Parathyroid adenoma (tissue), 2 donors: Measurements from ENCODE around the gene POLD1.
"Not testable (repeated sequence)": the region's sequence is repeated elsewhere in the genome, so short reads cannot be mapped to it uniquely, and the experiment has no call there.

Experiments used
- H2AFZ ChIP-seq: fragments of 300-600 bp; sonication (generic); one replicate; pipeline ENCODE4 v1.7.0; 2017; ENCODE audit warnings: antibody characterized with exemption, mild to moderate bottlenecking
- H3K27ac ChIP-seq: fragments of 300-600 bp; sonication (generic); one replicate; pipeline ENCODE4 v1.7.0; 2017
- H3K27me3 ChIP-seq: fragments of 300-600 bp; sonication (generic); one replicate; pipeline ENCODE4 v1.7.0; 2017; ENCODE audit warnings: low read length; ENCODE audit not compliant: control insufficient read depth, insufficient read depth
- H3K36me3 ChIP-seq: fragments of 300-600 bp; sonication (generic); one replicate; pipeline ENCODE4 v1.7.0; 2017; ENCODE audit warnings: low read length; ENCODE audit not compliant: control insufficient read depth, insufficient read depth
- H3K4me1 ChIP-seq: fragments of 300-600 bp; sonication (generic); one replicate; pipeline ENCODE4 v1.7.0; 2017; ENCODE audit warnings: control low read depth
- H3K4me2 ChIP-seq: fragments of 300-600 bp; sonication (generic); one replicate; pipeline ENCODE4 v1.7.0; 2017; ENCODE audit warnings: low read length
- H3K4me3 ChIP-seq: fragments of 300-600 bp; sonication (generic); one replicate; pipeline ENCODE4 v1.7.0; 2017; ENCODE audit warnings: low read depth, low read length
- H3K79me2 ChIP-seq: fragments of 300-600 bp; sonication (generic); one replicate; pipeline ENCODE4 v1.7.0; 2017; ENCODE audit warnings: control low read depth
- H3K9ac ChIP-seq: fragments of 300-600 bp; sonication (generic); one replicate; pipeline ENCODE4 v1.7.0; 2017; ENCODE audit warnings: mild to moderate bottlenecking
- H3K9me3 ChIP-seq: fragments of 300-600 bp; sonication (generic); one replicate; pipeline ENCODE4 v1.7.0; 2017; ENCODE audit warnings: low read length; ENCODE audit not compliant: control insufficient read depth
- TF ChIP-seq, protein P1 (sequence below): fragments of 300-600 bp; sonication (generic); IDR thresholded peaks from one replicate; pipeline ENCODE4 v1.7.0; 2017; ENCODE audit warnings: antibody characterized with exemption, mild to moderate bottlenecking
- donor health status: primary hyperparathyroidism.

POLD1 gene

DNA sequence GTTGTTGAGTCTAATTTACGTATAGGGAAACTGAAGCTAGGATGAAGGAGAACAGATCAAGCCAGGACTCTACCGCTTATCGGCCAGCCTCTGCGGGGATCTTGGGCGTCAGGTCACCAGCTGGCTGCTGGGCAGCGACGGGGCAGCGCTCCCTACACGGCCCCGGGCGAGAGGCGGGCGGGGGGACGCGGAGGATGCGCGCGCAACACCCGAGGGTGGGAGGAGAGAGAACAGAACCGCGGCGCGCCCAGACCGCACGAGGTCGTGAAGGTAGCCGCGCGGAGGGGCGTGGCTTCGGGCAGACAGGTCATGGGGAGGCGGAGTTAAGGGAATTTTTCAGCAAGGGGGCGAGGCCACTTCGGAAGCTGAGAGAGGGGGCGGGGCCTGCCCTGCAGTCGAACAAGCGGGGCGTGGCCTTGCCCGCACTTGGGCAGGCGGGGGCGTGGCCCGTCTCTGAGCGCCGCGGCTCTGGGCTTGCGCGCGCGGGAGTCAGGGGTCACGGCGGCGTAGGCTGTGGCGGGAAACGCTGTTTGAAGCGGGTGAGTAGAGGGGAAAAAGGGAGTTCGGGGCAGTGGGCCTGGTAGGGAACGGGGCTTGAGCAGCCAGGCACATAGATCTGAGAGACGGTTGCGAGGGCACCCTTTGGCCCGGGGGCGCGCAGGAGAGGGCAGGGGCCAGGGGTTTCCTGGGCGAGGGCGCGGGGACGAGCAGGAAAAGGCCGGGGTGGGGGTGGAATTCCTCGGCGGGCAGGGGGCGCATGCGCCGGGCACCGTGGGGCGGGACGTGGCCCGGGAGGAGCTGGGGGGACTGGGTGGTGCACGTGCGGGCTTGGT lies at the start of gene POLD1:
Gene POLD1 (plus strand): TSS at position 496 of the 833 bp plus-strand sequence. CDS start 14,505 bp downstream, outside the sequence.
- Histone ChIP-seq H3K79me2 (no peaks in the 10 kb centered on the region), H3K9ac (no peak within 1 kb of the TSS), H3K4me3 (peak within 1 kb of the TSS; percentile 74), H3K27ac (peak within 1 kb of the TSS; percentile 85), H3K27me3 (no peaks in the 10 kb centered on the region), H3K9me3 (no peaks in the 10 kb centered on the region), H3K36me3 (no peaks in the 10 kb centered on the region), H3K4me2 (peak within 1 kb of the TSS; percentile 73), H3K4me1 (peaks cover 6% of the 10 kb centered on the region), H2AFZ (peak within 1 kb of the TSS; percentile 85)
- TF ChIP-seq, protein P1, sequence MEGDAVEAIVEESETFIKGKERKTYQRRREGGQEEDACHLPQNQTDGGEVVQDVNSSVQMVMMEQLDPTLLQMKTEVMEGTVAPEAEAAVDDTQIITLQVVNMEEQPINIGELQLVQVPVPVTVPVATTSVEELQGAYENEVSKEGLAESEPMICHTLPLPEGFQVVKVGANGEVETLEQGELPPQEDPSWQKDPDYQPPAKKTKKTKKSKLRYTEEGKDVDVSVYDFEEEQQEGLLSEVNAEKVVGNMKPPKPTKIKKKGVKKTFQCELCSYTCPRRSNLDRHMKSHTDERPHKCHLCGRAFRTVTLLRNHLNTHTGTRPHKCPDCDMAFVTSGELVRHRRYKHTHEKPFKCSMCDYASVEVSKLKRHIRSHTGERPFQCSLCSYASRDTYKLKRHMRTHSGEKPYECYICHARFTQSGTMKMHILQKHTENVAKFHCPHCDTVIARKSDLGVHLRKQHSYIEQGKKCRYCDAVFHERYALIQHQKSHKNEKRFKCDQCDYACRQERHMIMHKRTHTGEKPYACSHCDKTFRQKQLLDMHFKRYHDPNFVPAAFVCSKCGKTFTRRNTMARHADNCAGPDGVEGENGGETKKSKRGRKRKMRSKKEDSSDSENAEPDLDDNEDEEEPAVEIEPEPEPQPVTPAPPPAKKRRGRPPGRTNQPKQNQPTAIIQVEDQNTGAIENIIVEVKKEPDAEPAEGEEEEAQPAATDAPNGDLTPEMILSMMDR: no peak

DNA sequence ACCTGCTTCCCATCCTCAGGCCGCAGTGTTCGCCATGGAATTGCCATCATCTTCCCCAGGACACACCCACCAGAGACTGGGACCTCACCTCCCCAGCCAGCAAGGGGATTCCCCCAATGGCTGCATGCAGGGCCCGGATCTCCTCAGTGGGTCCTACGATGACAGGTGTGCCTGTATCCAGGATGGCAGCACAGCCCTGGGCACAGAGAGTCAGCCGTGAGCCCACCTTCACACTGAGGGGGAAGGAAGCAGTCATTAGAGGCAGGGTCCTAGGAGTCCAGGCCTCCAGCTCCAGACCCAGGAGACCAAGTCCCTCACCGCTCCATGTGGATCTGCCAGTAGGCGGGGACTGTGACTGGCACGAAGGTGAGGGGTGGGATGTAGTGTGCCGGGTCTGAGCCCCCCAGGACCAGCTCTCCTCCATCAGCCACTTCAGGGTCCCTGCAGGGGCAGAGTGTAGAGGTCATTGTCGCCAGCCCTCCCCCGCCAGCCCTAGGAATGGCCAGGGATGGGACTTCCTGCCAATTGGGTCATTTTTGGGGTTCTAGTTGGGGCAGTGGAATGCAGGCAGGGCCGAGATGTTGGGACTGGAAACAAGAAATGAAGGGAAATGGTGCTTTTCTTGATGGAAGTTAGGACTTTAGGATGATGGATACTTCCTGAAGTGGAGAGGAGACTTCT lies 49.3 kb upstream of the POLD1 start:
- Histone ChIP-seq H3K4me2 (no peak overlapping the region), H3K27me3 (no peaks in the 10 kb centered on the region), H3K27ac (no peak overlapping the region), H2AFZ (no peak overlapping the region), H3K4me3 (no peak overlapping the region), H3K9me3 (no peaks in the 10 kb centered on the region), H3K36me3 (no peaks in the 10 kb centered on the region), H3K79me2 (peaks cover 3% of the 10 kb centered on the region), H3K9ac (no peak overlapping the region), H3K4me1 (peaks cover 11% of the 10 kb centered on the region)
- TF ChIP-seq, protein P1: no peak

DNA sequence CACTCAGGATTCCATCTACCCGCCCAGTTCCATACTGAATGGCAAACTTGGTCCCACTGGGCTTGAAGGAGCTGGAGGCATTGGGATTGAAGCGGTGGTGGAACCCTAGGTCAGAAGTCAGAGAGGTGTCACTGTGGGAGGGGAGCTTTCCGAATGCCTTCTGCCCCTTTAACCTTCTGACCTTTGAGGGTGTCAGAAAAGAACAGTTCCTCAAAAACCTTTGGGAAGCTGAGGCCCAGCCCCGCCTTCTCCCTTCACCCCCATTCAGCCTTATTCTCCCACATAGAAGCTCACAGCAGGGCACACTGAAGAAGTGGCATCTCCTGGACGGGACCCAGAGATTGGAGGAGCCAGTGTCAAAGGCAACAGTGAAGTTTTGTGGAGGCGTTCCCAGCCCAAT lies 47.1 kb upstream of the POLD1 start:
- H2AFZ ChIP-seq, H3K4me1 ChIP-seq, H3K79me2 ChIP-seq, H3K27ac ChIP-seq, H3K4me3 ChIP-seq, H3K9me3 ChIP-seq, H3K4me2 ChIP-seq, H3K9ac ChIP-seq, H3K27me3 ChIP-seq, H3K36me3 ChIP-seq: not testable (repeated sequence)

DNA sequence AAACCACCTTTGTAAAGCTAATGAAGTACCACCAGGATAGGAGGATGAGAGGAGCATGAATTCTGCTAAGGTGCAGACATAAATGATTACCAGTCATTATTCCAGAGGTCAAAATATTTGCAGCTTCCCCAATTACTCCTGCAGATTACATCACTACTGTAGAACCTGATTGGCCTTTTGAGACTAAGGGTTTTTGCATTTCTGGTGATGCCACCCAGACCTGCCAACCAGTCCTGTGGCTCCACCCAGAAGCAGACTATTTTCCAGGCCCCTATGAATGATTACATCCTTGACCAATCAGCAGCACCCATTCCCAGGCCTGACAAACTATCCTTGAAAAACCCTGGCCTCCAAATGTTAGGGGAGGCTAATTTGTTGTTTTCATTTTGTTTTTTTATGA lies 43.8 kb upstream of the POLD1 start:
- no peaks in the 10 kb centered on the region for H3K36me3 ChIP-seq
- H3K9ac ChIP-seq: no peak overlapping the region
- H2AFZ ChIP-seq: no peak overlapping the region
- no peak overlapping the region for H3K27ac ChIP-seq
- no peaks in the 10 kb centered on the region for H3K4me1 ChIP-seq
- H3K4me3 ChIP-seq: no peak overlapping the region
- no peaks in the 10 kb centered on the region for H3K79me2 ChIP-seq
- H3K27me3 ChIP-seq: no peaks in the 10 kb centered on the region
- H3K9me3 ChIP-seq: no peaks in the 10 kb centered on the region
- H3K4me2 ChIP-seq: no peak overlapping the region
- TF ChIP-seq, protein P1: no peak

DNA sequence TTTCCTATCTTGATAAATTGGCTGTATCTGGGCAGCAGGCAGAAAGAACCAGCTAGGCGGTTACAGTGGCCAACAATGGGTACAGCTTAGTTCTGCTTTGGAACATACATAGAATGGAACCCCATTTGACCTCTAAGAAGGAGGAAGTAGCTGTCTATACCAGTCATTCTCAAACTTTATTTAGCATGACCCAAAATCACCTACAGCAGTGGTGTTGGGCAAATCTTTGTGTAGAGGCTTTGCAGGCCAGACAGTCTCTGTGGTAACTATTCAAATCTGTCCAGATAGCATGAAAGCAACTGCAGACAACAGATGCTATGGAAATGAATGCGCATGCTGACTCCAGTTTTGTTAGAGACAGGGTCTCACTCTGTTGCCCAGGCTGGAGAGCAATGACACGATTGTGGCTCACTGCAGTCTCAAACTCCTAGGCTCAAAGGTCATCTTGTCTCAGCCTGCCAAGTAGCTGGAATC lies 43.0 kb upstream of the POLD1 start:
- no peak overlapping the region for H3K9ac ChIP-seq
- no peaks in the 10 kb centered on the region for H3K9me3 ChIP-seq
- TF ChIP-seq, protein P1: no peak
- no peak overlapping the region for H3K4me3 ChIP-seq
- no peak overlapping the region for H3K4me2 ChIP-seq
- H3K36me3 ChIP-seq: no peaks in the 10 kb centered on the region
- no peaks in the 10 kb centered on the region for H3K27me3 ChIP-seq
- H3K79me2 ChIP-seq: no peaks in the 10 kb centered on the region
- no peaks in the 10 kb centered on the region for H3K4me1 ChIP-seq
- no peak overlapping the region for H2AFZ ChIP-seq
- H3K27ac ChIP-seq: no peak overlapping the region
